GM18873 (cell line): Measurements from ENCODE around the gene LHX5.
"Not testable (repeated sequence)": the region's sequence is repeated elsewhere in the genome, so short reads cannot be mapped to it uniquely, and the experiment has no call there.

Experiments
- ATAC-seq: cut with Tn5 transposase; IDR thresholded peaks from one replicate; pipeline ENCODE4 v1.9.1; 2021; ENCODE audit warnings: mild to moderate bottlenecking, moderate library complexity, moderate number of reproducible peaks; ENCODE audit not compliant: unreplicated experiment, low FRiP score

Gene LHX5

GRCh38 chr12:113471619-113472171 is at the start of gene LHX5:
Gene LHX5 (minus strand): TSS chr12:113471871. CDS start chr12:113471498, 373 bp downstream.
- ATAC-seq: no peak

- no peak for ATAC-seq
Observed at GRCh38 chr12:113519464-113520307, 48.0 kb upstream of the LHX5 start.

GRCh38 chr12:113515082-113515856 is 43.6 kb upstream of the LHX5 start:
- no peak for ATAC-seq

- ATAC-seq: no peak
Observed at GRCh38 chr12:113514602-113515001, 42.9 kb upstream of the LHX5 start.

- no peak for ATAC-seq
Observed at GRCh38 chr12:113512568-113512967, 40.9 kb upstream of the LHX5 start.

- no peak for ATAC-seq
Observed at GRCh38 chr12:113506867-113507266, 35.2 kb upstream of the LHX5 start.

GRCh38 chr12:113505941-113506340 is 34.3 kb upstream of the LHX5 start:
- ATAC-seq: no peak

- no peak for ATAC-seq
Observed at GRCh38 chr12:113504917-113505316, 33.2 kb upstream of the LHX5 start.

GRCh38 chr12:113500782-113501311 is 29.2 kb upstream of the LHX5 start:
- no peak for ATAC-seq

GRCh38 chr12:113500306-113500675 is 28.6 kb upstream of the LHX5 start:
- ATAC-seq: no peak

- ATAC-seq: no peak
Observed at GRCh38 chr12:113498490-113498889, 26.8 kb upstream of the LHX5 start.

- no peak for ATAC-seq
Observed at GRCh38 chr12:113497693-113498092, 26.0 kb upstream of the LHX5 start.

GRCh38 chr12:113495941-113496340 is 24.3 kb upstream of the LHX5 start:
- ATAC-seq: not testable (repeated sequence)

GRCh38 chr12:113488322-113488721 is 16.7 kb upstream of the LHX5 start:
- ATAC-seq: no peak

GRCh38 chr12:113486722-113487121 is 15.1 kb upstream of the LHX5 start:
- no peak for ATAC-seq

- no peak for ATAC-seq
Observed at GRCh38 chr12:113485330-113485729, 13.7 kb upstream of the LHX5 start.

- ATAC-seq: no peak
Observed at GRCh38 chr12:113482334-113482733, 10.7 kb upstream of the LHX5 start.

- ATAC-seq: no peak
Observed at GRCh38 chr12:113480336-113480971, 8.8 kb upstream of the LHX5 start.

GRCh38 chr12:113479590-113480335 is 8.1 kb upstream of the LHX5 start:
- ATAC-seq: no peak

- no peak for ATAC-seq
Observed at GRCh38 chr12:113479216-113479589, 7.5 kb upstream of the LHX5 start.
